Adipose tissue (tissue), 3 donors: ENCODE data around the gene NRROS. TPM values are rescaled to one million over a fixed set of nuclear protein-coding genes. Genes with fewer than 3 reads are reported as not detected.
"Not testable (repeated sequence)": the region's sequence is repeated elsewhere in the genome, so short reads cannot be mapped to it uniquely, and the experiment has no call there.

Experiments used
- H3K27ac ChIP-seq: one replicate; pipeline ENCODE4 v1.5.1; 2013; ENCODE audit warnings: low read depth, low read length
- WGBS, 3 donors: extraction: QIAGEN DNeasy Blood & Tissue Kit; methylation state at CpG; one replicate each; pipeline ENCODE4 v1.1.7; 2013; 5-methylcytosine and 5-hydroxymethylcytosine counted together
- polyA plus RNA-seq, 3 donors: library from polyadenylated mRNA; stranded (reverse); fragments of 200-250 nt; gene quantifications; one replicate each; pipeline ENCODE4 v1.2.3, GENCODE V29; 2013
- donor health status: healthy with polysubstance abuse.
- donor health status: Bipolar disorder and iron deficiency.
- donor health status: healthy.

NRROS gene
- 1 to 10 TPM; 1.1 to 5.1 (median 3.4) TPM for polyA plus RNA-seq

- WGBS, 3 donors: 2 to 7% (median 3%) methylated on average over 56 to 65 of the region's 65 CpGs
- no peak within 1 kb of the TSS for H3K27ac ChIP-seq
These were observed at the start of gene NRROS for GRCh38 chr3:196639483-196640296. NRROS (plus strand) TSS chr3:196639694; CDS start chr3:196654540, 14,846 bp downstream.

DNA sequence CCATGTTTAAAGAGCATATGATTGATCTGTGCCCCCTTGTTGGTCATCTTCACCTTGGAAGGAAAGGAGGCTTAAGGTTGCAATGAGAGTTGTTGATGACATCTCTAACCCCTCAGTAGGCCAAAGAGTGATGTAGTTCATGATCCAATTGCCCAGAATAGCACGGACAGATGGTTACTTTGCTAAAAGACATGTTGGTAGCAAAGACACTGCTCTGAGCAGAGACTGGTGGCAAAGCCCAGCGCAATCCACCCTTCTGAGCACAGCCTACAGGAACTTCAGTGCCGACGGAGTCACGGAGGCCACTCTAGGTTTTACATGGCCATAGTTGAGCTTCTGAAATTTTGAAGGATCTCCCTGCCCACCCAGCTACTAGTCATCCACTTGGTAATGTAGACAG lies 49.2 kb upstream of the NRROS start:
- WGBS, 3 donors: 83 to 91% (median 91%) methylated on average over 5 of the region's 5 CpGs
- no peak overlapping the region for H3K27ac ChIP-seq

DNA sequence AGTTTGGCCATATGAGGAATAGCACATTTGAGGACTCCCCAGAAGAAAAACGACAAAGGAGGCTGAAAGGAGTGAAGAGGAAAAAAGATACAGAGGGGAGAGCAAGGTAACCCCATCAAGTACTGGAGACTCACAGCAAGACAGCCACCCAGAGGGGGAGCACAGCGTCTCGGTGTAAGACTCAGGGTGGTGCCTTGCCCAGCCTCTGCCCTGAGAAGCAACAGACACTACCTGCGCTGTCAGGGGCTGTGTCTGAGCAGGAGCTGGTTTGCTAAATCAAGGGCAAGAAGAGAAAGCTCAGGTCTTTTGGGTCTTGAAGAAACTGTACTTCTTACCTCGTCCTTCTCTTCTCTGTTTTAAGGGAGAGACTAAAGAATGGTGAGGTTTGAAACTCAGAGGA lies 43.1 kb upstream of the NRROS start:
- H3K27ac ChIP-seq: no peak overlapping the region
- WGBS, 3 donors: 32 to 50% (median 45%) methylated on average over 5 of the region's 5 CpGs

DNA sequence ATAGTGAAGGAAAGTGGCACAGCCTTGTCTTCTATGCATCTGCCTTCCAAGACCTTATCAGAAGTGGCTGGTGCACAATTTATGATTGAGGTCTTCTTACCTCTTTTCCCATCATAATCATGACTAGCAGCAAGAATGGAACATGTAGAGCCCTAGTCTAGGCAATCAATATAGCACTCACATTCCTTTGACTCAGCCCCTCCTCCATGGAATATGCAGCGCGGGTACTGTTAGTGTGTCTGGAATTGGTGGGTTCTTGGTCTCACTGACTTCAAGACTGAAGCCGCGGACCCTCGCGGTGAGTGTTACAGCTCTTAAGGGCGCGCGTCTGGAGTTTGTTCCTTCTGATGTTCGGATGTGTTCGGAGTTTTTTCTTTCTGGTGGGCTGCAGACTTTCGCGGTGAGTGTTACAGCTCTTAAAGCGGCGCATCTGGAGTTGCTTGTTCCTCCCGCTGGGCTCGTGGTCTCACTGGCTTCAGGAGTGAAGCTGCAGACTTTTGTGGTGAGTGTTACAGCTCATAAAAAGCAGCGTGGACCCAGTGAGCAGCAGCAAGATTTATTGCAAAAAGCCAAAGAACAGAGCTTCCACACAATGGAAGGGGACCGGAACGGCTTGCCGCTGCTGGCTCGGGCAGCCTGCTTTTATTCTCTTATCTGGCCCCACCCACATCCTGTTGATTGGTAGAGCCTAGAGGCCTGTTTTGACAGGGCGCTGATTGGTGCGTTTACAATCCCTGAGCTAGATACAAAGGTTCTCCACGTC lies 41.3 kb upstream of the NRROS start:
- WGBS, 3 donors: 21 to 71% (median 32%) methylated on average over 25 of the region's 25 CpGs

GRCh38 chr3:196599734-196600128 lies 39.8 kb upstream of the NRROS start:
- 59 to 72% (median 68%) methylated on average over 5 of the region's 5 CpGs for WGBS, 3 donors

More for the DNA sequence above, 41.3 kb upstream of the NRROS start:
- not testable (repeated sequence) for H3K27ac ChIP-seq

DNA sequence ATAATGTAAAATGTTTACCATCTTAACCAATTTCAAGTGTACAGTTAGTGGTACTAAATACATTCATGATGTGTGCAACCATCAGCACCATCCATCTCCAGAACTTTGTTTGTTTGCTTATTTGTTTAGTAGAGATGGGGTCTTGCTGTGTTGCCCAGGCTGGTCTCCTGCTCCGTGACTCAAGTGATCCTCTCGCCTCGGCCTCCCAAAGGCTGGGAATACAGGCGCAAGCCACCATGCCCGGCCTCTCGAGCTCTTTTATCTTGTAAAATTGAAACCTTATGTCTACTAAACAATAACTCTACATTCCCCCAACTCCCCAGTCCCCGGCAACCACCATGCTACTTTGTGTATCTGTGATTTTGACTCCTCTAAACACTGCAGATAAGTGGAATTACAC lies 39.1 kb upstream of the NRROS start:
- H3K27ac ChIP-seq: no peak overlapping the region
- WGBS, 3 donors: 93 to 95% (median 94%) methylated on average over 7 of the region's 7 CpGs

More at GRCh38 chr3:196599734-196600128, 39.8 kb upstream of the NRROS start:
- no peak overlapping the region for H3K27ac ChIP-seq

GRCh38 chr3:196602673-196603072 lies 36.8 kb upstream of the NRROS start:
- no peak overlapping the region for H3K27ac ChIP-seq
- 88 to 97% (median 96%) methylated on average over 6 of the region's 6 CpGs for WGBS, 3 donors

DNA sequence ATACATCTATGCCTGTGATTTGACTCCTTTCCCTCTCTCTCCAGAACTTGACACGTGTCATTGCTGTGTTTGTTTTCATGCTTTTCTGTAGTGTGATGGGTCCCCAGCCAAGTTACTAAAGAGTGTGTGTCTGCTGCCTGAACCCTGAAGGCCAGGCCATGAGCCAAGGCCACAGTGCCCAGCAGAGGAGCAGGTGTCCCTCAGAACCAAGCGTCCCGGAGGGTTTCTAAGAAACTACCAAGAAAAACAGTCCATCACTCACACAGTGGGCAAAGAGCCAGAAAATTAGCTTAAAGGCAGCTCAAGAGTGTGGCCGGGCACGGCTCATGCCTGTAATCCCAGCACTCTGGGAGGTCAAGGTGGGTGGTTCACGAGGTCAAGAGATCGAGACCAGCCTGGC lies 35.8 kb upstream of the NRROS start:
- 43 to 64% (median 63%) methylated on average over 7 of the region's 7 CpGs for WGBS, 3 donors
- no peak overlapping the region for H3K27ac ChIP-seq

GRCh38 chr3:196604548-196604947 lies 34.9 kb upstream of the NRROS start:
- WGBS, 3 donors: 47 to 58% (median 57%) methylated on average over 13 of the region's 13 CpGs

DNA sequence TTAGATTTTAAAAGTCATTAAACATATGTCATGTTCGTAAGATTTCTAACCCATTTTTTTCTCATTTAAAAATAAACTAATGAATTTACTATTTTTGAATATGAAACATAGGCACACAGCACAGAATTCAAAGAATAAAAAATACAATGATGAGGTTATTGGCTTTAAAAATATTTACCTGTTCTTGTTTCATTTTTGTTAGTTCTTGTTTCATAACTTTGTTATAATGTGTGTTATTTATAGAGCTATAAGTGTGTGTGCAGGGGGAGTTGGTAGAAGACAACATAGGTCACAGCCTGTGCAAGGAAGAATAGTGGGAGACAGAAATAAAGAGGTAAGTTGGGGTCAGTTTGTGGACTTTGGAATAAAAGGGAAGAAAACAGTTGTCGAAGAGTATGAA lies 30.8 kb upstream of the NRROS start:
- H3K27ac ChIP-seq: no peak overlapping the region
- WGBS, 3 donors: 88 to 94% (median 94%) methylated on average over 2 of the region's 2 CpGs

More at GRCh38 chr3:196604548-196604947, 34.9 kb upstream of the NRROS start:
- H3K27ac ChIP-seq: no peak overlapping the region

DNA sequence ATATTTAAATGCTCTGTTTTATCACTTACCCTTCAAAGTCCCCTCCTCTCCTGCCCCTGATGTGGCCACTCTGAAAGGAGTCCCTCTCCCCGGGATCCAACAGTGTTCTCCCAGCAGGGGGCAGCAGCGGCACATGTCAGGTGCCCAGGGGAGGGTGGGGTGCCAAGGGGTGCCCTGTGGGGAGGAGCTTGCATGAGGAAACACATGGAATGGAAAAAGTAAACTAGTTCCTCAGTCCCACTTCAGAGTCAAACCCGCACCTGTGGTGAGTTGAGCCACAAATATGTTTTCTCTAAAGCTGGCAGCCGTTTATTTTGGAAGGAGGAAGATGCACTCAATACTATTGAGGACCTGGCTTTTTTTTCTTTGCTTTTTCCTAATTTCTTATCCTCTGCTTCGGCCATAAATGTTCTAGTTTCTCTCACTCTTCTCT lies 30.1 kb upstream of the NRROS start:
- no peak overlapping the region for H3K27ac ChIP-seq
- WGBS, 3 donors: 9 to 20% (median 11%) methylated on average over 5 of the region's 5 CpGs

- no peak overlapping the region for H3K27ac ChIP-seq
- WGBS, 3 donors: 73 to 76% (median 75%) methylated on average over 6 of the region's 6 CpGs
These were observed 29.5 kb upstream of the NRROS start for GRCh38 chr3:196609805-196610515.

DNA sequence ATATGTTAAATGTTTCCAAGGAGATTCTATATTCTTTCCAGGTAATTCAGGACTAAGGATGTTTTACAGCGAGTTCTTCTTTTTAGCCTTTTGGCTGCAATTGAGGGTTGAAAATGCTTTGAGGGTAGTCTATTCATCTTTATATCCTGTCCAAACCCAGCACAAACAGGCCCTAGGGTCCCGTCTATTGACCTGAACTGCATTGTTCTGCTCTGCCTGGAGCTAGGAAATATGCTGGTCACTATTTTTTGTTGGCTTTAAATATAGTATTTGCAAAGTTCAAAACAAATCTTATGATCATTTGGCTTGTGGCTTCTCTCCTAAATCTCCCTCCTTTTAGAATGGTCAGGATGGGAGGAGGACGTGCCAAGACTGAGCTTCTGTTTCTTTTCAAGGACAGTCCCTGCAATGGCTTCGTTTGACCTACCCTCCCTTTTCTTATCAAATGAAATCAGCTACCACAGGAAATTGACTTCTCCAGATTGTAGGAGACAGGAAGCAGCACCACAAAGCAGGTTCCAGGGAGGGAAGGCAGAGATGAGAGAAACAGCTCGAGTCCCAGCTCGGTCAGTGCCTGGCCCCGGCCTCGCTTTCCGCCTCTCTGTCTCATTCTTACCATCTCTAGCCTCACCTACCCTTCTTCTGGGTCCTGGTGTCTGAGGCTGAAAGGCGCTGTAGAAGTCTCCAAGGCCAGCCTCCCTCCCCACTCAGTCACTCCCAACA lies 27.6 kb upstream of the NRROS start:
- H3K27ac ChIP-seq: no peak overlapping the region
- WGBS, 3 donors: 33 to 58% (median 37%) methylated on average over 10 of the region's 10 CpGs

DNA sequence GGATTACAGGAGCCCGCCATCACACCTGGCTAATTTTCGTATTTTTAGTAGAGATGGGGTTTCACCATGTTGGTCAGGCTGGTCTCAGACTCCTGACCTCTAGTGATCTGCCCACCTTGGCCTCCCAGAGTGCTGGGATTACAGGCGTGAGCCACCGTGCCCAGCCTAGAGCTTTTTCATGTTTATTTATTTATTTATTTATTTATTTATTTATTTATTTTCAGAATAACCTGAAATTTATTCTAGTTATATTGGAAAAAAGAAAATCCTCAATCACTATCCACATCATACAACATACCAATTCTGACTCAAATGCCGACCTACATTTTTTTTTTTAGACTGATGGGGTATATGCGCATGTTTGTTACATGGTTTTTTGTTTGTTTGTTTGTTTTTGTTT lies 24.3 kb upstream of the NRROS start:
- not testable (repeated sequence) for H3K27ac ChIP-seq
- 90 to 98% (median 94%) methylated on average over 6 of the region's 6 CpGs for WGBS, 3 donors

GRCh38 chr3:196617256-196617655 lies 22.2 kb upstream of the NRROS start:
- WGBS, 3 donors: 56 to 79% (median 58%) methylated on average over 5 of the region's 5 CpGs
- no peak overlapping the region for H3K27ac ChIP-seq

- 34 to 50% (median 35%) methylated on average over 5 of the region's 5 CpGs for WGBS, 3 donors
- H3K27ac ChIP-seq: no peak overlapping the region
These were observed 20.3 kb upstream of the NRROS start for GRCh38 chr3:196619223-196619622.

GRCh38 chr3:196619627-196620026 lies 19.9 kb upstream of the NRROS start:
- WGBS, 3 donors: 44 to 55% (median 50%) methylated on average over 2 to 3 of the region's 5 CpGs
- H3K27ac ChIP-seq: not testable (repeated sequence)

- 35 to 66% (median 45%) methylated on average over 10 of the region's 10 CpGs for WGBS, 3 donors
These were observed 19.3 kb upstream of the NRROS start for GRCh38 chr3:196620161-196620604.

More at GRCh38 chr3:196620161-196620604, 19.3 kb upstream of the NRROS start:
- H3K27ac ChIP-seq: no peak overlapping the region
